HG02623 (cell line): ENCODE data around the gene PEF1.

Source experiments
- ATAC-seq: cut with Tn5 transposase; IDR thresholded peaks from one replicate; pipeline ENCODE4 v1.9.1; 2021; ENCODE audit warnings: moderate library complexity; ENCODE audit not compliant: unreplicated experiment

The PEF1 gene

GRCh38 chr1:31655756-31656155, 11.1 kb upstream of the PEF1 start:
- ATAC-seq: no peak

GRCh38 chr1:31655104-31655503, 10.4 kb upstream of the PEF1 start:
- no peak for ATAC-seq

DNA sequence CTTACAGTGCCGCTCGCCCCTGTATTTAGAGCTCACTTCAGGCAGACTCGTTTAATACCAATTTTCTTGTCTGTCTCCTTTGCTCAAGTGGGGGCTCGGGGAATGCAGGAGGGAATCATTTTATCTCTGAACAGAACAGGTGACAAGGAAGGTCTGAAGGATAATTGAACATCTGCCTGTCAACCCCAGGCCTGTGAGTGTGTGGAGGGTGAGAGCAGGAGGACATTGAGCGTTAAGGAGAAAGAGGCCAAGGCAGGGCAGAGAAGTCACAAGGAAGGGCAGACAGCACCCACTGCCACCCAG, 9.7 kb upstream of the PEF1 start:
- no peak for ATAC-seq

DNA sequence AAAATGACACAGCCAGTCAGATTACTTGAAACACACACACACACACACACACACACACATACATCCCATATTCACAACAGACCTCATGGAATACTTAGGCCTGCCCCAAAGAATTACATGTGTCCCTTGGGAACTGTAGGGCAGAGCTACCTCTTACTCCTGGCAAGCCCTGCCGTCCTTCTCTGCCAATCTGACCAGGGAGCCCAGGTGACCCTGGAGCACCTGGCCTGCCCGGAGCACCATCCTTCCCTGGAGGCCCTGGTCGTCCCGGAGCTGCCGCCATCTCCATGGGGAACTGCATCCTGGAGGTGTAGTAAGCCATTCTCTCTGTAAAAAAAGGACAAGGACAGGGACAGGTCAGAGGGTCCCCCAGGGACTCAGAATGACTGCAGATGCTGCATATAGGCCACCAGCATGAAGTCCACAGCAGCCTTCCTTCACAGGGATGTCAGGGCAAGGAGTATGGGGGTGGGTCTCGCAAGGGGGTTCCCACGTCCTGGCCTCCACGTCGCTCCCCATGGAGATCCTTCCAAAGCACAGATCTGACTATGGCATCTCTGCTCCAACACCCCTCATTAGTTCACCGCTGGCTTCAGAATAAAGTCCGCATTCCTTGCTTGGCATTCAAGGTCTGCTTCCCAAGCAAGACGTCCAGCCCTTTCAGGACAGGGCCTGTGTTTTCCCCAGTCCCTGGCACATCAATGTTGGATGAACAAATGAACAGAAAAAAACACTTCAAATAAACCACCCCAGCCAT, 9.2 kb upstream of the PEF1 start:
- ATAC-seq: no peak

GRCh38 chr1:31652891-31653499, 8.3 kb upstream of the PEF1 start:
- no peak for ATAC-seq

GRCh38 chr1:31651766-31652165, 7.1 kb upstream of the PEF1 start:
- no peak for ATAC-seq

GRCh38 chr1:31651089-31651420, 6.4 kb upstream of the PEF1 start:
- no peak for ATAC-seq

- no peak for ATAC-seq
Observed at GRCh38 chr1:31650161-31651088, 5.7 kb upstream of the PEF1 start.

GRCh38 chr1:31648641-31649357, 4.1 kb upstream of the PEF1 start:
- no peak for ATAC-seq

DNA sequence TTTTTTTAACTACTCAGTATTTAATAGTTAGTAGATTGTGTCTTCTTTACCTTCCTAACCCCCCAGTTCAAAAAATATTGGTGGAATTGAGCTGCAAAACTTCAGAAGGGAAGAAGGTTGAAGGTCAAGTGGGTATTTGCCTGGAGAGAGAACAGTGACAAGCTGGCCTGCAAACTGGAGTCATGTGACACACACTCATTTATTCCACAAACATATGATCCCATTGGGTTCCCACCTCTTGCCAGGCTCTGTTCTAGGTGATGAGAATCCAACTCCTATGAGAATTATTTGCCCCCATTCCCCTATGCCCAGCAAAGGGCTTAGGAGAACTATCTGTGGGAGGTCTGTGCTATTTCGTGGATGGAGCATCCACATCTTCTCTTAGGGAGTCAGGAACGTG, 3.5 kb upstream of the PEF1 start:
- no peak for ATAC-seq

DNA sequence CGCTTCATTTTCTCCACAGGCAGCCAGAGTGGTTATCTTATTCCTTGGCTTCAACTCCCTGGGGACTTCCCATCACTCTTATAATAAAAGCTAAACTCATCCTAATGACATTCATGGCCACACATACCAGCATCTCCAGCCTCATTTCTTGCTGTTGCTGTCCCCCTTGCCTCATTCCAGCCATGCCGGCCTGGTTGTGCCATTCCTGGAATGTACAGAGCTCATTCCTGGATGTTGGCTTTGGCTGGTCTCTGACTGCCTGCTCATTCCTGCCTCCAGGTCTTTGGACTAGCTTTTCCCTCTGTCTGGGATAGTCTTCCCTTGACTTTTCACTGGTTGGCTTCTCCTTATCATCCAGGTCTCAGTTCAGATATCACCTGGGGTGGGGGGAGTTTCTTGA, 2.4 kb upstream of the PEF1 start:
- ATAC-seq: no peak

DNA sequence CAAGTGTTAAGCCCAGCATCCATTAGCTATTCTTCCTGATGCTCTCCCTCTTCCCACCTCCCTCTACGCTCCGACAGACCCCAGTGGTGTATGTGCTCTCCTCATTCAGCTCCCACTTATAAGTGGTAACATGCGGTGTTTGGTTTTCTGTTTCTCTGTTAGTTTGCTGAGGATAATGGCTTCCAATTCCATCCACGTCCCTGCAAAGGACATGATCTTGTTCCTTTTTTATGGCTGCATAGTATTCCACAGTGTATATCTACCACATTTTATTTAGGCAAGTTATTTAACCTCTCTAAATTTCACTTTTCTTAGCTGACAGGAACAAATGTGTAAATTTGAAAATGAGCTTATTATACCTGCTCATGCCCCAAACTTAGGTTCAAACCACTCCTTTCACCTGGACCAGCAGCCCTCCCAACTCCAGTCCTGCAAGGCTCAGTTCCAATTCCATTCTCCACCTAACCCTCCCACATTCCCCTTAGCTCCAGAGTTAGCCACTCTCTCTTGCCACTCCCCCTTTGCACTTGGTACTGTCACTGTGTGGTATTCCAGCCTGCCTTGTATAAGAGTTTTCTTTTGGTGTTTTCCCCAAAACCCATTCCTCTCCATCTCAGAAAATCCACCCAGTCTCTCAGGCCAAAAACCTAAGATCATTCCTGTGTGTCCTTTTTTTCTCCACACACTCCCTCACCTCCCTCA, 1.7 kb upstream of the PEF1 start:
- no peak for ATAC-seq

- no peak for ATAC-seq
Observed at GRCh38 chr1:31645274-31645568, 545 bp upstream of the PEF1 start.

DNA sequence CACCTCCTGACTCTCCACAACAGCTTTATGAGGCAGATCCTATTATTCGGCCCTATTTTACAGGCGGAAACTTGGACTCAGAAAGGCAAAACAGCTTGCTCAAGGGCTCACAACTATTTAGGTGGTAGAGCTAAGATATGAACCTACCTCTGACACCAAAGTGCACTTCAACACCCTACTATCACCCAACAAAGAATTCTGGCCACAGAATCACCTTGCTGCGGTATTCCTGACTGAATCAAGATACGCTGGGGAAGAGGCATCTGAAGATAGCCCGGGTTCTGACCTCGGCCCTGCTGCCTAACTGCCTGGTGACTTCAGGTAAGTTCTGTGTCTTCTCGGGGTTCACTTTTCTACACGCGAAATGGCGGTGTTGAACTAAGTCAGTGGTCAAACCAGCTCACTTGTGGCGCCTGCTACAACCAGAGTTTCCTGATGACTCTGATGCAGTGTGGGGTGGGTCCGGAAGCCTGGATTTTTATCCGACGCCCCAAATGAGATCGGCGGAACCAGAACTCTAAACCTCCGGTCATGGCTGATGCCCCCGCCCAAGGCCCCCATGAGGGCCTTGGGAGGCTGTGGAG, 608 bp downstream of the PEF1 start:
- ATAC-seq: no peak

DNA sequence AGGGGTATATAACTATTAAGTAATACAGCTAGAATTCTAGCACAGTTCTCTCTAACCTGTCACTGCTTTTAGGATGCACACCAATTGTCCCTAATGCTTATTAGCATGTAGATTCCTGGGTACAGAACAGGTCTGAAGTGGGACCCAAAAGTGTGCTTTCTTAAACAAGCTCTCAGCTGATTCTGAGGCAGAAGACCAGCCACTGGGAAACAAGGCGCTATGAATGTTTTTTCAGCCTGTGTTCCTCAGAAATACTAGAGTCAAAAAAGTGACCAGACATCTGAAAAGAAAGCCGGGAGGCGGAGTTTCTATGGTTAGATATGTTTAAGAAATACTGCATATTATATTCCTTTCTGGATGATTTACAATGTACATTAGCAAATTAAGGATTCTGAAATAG, 1.8 kb downstream of the PEF1 start:
- ATAC-seq: no peak

DNA sequence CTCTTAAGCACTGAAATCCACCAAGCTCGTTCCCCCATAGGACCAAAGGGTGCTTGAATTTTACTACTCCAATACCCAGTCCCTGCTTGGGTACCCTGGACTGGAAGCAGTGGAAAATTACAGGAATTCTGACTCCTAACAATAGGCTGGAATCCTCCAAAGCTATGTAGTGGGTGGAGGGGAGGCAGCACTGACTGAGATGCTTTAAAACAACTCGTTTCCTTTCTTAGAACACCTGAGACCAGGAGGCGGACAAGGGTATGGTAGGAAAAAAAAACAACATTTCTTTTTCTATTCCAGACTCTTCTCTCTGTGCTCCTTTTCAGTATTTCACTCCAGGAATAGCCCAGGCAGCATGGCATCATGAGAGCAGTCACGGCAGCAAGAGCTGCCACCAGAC, 2.3 kb downstream of the PEF1 start:
- ATAC-seq: no peak

DNA sequence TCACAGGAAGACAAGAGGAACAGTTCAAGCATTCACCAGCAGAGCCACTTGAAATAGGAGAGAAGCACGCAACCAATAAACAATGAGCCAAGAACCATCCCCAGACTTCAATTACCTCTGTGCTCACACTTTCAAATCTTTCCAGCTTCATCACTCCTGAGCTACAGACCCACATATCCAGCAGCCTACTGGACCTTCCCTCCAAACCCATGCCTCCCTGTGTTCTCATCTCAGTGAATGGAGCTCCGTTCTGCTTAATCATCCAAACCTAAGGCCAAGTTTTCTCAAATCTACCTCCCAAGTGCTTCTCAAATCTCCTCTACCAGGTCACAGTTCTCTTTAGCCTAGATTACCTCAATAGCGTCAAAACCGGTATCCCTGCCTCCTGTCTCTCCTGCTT, 3.7 kb downstream of the PEF1 start:
- ATAC-seq: no peak

DNA sequence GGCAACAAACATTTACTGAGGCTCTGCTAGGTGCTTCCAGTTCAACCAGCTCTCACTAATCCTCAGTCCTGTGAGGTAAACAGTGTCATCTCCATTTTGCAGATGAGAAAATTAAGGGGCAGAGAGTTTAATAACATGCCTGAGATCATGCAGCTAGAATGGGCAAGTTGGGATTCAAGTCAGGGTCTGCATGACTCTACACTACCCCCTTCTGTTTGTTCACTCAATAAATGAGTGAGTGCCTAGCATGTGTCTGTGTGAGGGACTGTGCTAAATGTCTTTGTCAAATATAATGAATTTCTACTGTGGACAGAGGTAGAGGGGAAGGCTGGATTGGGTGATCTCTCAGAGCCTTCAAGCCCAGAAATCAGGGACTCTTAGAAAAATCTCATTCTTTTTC, 4.5 kb downstream of the PEF1 start:
- no peak for ATAC-seq

DNA sequence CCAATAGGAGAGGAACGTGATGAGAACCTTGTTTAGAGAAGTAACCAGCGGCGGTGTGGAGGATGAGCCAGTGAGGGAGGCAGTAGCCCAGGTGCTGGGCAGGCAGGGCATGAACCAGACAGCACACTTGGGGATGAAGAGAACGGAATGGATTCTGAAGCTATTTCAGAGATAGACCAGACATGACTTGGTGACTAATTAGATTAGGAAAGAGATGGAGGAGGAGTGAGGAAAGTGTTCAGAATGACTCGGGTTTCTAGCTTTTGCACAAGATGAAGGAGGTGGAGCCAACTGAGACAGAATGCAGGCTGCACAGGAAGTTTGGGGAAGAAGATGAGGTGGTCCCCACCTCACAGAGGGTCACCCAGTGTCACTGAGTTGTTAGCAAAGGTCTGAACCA, 5.1 kb downstream of the PEF1 start:
- no peak for ATAC-seq

GRCh38 chr1:31637915-31638673, 6.6 kb downstream of the PEF1 start:
- no peak for ATAC-seq
